Stimulated activated CD4-positive, alpha-beta T cell treated with anti-CD3 and anti-CD28 coated beads, Interleukin-4, amount 100 ng/mL, for 4 hours (primary cell): ENCODE results near the gene NPAS2.

Experiments
- DNase-seq, 2 experiments: peaks; one replicate each; pipeline ENCODE4 v3.0.0-alpha.2; 2020

The NPAS2 gene

DNA sequence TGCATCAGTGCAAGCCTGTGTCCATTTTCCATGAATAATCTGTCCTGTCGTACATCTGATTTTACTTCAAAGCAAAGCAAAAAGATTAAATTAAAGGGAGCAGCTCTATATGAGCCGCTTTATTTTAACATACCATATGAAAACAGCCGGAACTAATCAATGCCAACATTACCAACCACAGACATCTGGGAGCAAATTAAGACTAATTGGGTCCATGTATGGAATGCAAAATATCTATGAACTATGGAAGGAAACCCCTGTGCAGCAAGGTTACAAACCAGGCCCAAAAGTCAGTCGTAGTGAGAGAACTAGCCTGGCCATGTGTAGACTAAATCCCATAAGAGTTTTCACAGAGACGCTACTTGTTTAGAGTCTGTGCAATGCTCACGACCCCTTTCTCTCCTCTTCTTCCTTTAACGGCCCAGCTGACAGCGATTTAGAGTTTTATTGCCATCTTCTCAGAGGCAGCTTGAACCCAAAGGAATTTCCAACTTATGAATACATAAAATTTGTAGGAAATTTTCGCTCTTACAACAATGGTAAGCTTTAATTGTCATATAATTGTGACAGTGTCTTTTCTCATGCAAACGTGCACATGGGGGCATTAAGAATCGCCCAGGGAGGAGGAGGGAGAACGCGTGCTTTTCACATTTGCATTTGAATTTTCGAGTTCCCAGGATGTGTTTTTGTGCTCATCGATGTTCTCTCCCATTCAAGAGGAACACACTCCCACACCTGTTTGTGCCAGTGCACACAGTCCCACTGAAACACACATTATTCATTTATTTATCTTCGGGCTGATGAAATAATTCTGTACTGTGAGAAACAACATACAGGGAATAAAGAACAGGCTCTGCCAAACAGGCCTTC lies 129.2 kb downstream of the NPAS2 start:
- DNase-seq = no peak

DNA sequence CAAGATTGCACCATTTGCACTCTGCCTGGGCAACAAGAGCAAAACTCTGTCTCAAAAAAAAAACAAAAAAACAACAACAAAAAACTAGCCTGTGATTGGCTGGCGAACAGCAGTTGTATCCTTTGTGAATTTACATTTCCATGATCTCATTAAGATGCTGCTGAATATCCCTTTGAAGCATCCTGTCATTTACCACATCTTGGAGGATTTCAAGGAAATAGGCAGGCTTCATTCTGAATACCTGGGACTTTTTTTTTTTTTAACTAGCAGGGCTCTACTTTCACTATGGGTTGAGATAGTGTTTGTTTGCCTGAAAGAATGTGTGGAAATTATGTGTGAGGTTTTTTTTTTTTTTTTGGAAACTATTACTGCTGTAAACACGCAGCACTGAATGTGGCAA lies 132.6 kb downstream of the NPAS2 start:
- DNase-seq = no peak

DNA sequence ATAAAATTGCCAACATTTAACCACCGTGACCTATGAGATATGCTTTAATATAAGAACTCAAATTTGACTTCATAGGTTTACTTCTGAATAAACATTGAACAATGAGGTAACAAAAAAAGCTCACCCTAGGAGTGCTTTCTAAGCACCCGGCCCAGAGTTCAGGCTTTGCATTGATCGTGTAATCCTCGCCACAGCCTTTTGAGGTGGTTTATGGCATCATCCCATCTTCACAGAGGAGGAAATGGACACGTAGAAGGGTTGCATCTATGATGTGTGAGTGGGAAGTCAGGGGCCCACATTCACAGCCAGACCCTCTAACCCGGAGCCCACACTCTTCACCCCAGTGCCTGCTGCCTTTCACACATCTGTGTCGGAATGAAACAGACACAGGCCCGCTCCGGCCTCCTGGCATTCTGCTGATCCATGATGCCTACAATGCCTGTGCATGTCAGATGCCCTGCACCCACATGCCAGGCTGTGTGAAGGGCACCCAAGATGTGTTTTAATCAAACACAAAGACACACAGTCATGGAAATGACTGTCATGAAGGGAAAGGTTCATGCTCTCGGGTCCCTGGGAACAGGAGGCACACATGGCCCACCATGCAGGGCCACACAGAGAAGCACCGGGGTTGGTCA lies 133.6 kb downstream of the NPAS2 start:
- no peak for DNase-seq

DNA sequence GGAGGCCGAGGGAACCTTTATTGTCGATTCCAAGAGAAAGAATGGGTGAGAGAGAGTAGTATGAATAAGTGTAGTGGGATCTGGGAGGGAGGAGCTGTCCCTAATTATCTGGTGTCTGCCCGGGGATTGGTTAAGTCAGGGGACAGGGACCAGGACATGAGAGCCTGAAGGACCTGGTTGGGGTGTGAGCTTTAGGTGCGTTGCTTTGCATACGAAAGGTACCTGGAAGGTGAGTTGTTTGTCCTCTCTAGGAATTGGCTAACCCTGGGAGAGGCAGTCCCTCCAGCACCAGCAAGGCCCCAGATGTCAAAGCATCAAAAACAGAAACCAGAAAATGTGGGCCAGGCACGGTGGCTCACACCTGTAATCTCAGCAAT lies 134.1 kb downstream of the NPAS2 start:
- no peak for DNase-seq

DNA sequence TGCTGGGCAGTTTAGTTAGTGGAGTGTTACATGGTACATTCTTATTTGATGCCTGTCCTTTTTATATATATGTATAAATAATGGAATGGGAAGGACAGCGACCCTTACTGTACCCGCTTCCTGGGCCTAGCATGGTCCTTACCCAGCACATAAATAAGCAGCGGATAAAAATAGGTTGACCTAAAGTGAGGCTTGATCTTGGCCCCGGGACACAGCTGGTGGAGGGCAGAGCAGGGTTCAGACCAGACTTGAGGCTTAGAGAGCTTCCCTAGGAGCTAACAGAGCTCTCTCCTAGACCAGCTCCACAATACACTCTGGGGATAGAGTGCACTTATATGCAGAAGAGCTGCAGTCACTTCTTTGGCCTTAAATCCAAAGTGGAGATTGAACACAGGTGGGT lies 135.3 kb downstream of the NPAS2 start:
- DNase-seq = no peak

DNA sequence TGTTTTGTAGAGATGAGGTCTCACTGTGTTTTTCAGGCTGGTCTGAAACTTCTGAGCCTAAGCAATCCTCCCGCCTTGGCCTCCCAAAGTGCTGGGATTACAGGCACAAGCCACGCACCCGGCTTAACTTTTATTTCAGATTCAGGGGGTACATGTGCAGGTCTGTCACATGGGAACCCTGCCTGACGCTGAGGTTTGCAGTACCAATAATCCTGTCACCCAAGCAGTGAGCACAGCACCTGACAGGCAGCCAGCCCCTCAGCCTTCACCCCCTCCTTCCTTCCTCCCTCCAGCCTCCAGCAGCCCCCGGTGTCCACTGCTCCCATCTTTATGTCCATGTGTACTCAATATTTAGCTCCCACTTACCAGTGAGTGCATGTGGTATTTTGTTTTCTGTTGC lies 136.1 kb downstream of the NPAS2 start:
- DNase-seq = no peak

DNA sequence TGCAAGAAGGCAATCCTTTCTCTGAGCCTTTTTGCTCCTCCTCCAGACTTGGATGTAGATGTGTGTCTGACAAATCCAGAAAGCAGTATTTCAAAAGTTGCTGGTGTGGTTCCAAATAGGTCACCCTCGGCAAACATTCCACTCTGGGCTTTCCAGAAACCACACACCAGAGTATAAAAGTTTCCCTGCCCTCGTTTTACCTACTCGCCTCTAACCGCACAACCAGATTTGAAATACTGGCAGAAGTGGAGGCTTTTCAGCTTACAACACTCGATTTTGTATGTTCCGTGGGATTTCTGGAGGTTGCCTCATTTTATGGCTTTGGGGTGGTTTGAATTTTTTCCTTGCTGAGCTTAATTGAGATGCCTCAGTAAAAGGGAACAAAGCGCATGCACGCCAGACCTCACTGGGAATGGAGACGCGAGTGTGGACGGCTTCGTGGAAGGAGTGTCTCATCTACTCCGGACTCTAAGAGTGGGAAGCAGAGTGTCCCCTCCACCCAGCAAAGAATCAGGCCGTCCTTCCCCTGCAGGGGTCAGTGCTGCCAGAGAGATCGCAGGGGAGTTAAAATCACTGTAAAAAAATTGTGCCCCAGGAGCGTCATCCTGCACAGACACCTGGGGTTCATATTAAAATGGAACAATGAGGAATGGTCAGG lies 138.2 kb downstream of the NPAS2 start:
- no peak for DNase-seq

DNA sequence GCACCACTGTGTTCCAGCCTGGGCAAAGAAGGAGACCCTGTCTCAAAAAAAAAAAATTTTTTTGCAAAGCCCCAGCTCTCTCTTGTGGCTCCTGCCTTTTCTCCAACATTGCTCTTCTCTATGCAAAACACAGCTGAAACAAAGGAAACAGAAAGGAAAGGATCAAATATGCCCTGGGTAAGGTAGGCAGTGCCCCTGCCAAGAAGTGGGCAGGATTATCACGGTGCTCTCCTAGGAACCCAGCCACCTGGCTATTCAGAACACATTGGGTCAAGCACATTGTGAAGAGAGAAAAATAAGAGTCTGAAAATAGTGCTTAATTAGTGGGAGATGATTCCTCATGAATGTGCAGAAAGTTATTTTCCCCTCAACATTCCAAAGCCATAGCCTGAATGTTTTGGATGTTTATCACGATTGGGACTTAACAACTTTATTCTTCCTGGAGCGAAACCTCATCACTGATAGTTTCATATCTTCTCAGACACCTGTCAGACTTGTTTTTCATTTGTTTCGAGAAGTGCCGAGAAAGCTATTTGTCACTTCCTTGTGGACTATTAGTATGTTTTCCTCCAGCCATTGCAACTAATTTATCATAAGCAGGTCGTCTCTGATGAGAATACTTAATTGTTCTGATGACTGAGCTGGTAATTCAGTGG lies 139.4 kb downstream of the NPAS2 start:
- DNase-seq = no peak

DNA sequence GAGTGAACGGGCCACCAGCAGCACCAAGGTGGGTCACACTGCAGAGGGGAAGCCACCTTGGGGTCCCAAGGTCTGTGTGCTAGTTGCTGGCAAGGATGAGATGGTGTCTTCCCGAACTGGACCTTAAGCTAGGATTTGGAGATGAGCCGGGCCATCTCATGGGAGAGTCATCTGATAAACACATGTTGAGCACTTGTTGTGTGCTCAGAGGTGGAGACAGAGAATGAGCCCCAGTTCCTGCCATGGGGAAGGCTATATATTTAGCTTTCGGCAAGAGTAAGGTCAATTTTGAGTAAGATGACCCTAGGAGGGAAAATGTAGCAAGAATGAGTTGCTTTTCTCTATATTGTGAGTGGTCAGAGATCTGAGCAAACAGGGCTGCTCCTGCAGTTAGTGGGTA lies 140.7 kb downstream of the NPAS2 start:
- no peak for DNase-seq

DNA sequence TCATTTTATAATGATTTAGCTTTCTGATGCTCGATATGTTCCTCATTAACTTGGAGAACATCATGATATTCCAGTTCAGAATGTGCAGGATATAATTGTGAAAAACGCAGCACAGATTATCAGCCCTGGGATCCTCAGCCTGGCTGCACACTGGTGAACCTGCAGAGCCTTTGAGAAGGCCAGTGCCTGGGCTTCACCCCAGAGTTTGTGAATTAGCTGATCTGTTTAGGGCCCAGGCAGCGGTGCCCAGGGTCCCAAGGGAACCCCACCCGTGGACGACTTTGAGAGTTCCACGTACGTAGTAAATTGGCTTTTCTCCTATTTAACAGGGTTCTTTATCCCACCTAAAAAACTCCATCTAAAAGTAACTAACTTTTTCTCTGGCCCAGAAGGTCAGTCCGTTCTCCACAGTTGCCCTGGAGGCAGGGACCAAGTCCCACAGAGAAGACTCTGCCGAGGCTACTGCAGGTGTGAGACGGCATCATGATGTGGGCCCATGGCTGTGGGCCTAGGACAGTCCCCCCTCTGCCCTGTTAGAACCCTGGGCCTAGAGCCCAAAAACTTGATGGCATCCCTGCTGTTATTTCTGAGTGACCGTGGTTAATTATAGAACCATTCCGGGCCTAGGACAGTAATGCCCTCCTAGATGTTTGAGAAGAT lies 142.6 kb downstream of the NPAS2 start:
- DNase-seq = no peak

DNA sequence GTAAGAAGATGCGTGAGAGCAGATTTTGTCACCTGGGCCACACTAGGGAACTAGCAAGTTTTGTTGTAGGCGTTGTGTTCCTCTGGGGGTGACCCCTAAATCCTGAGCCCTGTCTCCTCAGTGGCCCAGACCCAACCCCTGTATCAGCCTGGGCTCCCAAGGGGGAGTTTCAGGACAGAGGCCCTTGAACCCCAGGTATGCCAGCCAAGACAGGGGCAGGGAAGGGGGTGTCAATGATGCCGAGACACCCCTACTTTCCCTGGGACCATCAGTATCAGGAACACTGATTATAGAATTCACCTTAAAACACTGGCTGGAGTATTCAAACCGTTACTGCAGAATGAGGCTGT lies 143.1 kb downstream of the NPAS2 start:
- no peak for DNase-seq

DNA sequence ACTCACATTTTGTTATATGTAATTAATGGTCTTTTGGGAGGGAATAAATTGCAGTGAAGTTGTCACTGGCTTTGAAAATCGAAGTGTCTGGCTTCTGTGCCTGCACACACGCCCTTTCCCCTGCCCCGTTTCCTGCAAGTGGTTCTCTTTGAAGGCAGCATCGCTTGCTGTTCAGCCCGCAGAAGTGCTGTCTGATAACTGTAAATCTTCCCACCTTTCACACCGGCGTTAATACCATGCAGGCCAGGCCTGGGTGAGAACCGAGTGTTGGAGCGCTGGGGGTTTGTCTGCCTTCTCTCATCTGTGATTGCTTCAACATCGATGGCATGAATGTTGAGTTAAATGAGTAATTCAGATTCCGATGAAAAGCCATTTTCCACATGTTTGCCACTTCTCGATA lies 144.3 kb downstream of the NPAS2 start:
- no peak for DNase-seq

DNA sequence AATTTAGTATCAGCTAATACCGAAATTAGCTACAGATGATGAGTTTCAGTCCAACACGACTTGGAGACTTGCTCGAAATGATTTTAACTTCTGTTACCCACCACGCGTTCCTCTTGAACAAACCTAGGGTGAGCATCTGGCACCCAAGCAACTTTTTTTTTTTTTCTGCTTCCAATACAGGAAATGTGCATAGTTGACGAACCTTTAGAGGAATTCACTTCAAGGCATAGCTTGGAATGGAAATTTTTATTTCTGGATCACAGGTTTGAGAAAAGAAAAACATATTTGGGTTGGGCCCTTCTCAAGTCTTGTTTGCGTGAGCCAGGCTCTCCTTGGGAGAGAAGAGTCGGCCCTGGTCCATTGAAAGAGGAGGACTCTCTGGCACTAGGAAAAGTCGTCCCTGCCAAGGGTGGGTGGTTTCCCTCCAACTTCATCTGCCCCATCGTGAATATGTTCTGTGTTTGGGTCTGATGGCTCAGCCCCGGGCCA lies 144.8 kb downstream of the NPAS2 start:
- DNase-seq = no peak

DNA sequence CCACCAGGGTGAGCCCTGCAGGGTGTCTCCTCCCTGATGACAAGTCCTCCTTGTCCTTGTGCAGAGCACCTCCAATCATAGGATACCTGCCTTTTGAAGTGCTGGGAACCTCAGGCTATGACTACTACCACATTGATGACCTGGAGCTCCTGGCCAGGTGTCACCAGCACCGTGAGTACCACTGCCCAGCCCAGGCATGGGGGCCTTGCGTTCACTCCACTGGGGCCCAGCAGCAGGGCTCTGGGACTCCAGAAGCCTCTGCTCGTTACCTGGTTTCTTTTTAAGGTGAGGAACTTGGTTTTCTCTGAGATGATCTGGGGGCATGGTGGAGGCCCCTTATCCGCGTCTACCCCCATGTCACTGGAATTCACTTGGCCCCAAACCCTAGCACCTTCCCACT lies 145.7 kb downstream of the NPAS2 start:
- no peak for DNase-seq

DNA sequence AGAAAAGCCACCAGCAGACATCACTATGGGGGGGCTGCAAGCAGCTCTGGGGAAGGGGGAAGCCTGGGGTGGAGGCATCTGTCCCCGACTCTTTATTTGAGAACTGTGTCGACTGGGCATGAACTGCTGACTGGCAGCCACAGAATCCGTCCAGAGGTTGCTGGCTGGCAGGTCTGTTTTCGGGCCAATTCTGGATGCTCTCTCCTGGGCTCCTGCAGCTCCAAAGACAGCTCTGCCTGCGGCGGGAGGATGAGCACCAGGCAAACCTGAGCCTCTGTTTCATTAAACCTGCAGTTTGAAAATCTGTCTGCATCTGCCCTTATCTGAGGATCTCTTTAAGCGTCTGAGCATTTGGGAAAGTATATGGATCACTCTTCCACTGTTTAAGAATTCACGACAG lies 147.8 kb downstream of the NPAS2 start:
- DNase-seq = no peak

DNA sequence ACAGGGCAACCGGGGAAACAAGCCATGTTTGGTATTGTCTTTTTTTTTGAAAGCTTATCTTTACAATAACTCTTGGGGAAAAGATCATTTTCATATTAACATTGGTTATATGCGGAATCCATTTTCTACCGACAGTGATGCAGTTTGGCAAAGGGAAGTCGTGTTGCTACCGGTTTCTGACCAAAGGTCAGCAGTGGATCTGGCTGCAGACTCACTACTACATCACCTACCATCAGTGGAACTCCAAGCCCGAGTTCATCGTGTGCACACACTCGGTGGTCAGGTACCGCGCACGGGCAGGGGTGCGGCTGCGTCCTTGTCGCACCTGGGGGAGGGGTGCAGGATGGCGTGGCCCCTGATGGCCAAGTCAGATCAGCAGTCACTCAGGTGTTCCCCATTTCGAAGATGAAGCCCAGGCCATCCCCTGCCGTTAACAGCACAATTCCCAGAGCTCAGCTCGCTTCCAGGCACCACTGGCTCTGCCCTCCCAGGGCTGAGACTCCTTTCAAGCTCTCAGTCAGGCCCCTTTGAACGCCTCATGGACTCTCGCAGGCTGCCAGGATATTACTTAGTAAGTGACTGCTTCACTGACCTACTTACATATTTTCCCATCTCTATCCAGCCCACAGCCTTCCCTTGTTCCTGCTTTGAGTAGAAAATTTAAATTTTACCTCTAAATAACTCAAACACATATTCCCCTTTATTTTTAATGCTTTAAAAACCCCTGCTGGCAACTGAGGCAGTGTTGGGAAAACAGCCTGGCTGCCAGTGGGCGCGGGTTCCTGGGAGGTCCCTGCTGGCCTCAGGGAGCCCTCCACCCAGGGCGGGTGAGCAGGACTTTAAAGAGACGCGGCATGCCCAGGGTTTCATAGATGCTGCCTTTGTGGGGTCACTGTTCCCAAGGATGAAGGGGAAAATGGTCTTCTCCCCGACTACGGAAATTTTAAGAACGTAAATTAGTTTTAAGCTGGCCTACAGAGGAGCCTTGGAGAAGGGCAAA lies 148.5 kb downstream of the NPAS2 start:
- no peak for DNase-seq

DNA sequence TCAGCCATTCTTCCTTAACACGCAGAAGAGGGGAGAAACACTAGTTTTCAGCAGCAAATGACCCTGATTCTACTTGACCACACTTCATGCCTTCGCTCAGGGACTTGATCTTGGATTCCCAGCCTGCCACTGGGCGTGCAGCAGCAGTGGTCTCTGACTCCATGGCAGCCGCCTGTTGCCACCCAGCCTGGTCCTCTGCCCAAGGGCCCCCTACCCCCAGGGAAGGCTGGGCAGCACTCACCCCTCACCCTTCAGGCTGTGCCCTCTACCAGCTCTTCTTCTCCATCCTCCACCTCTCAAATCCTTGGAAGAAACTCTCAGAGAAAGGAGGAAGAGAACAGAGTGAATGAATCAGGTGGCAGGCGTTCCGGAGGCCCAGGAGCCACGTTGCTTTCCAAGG lies 150.1 kb downstream of the NPAS2 start:
- no peak for DNase-seq

DNA sequence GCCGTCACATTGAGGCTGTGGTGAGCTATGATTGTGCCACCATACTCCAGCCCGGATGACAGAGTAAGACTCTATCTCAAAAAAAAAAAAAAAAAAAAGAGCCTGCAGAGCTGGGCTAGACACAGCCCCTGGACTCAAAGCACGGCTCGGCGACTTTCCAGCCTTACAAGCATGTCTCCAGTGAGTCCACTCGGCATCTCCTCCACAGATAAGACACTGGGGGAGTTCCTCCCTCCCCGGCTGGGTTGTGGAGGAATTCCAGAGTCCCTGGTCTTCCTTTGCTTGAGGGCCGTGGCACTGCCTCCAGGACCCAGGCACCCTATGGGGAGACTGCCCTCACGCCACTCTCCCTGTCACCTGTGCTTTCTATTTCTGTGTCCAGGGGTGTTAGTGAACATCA lies 151.3 kb downstream of the NPAS2 start:
- DNase-seq = no peak

DNA sequence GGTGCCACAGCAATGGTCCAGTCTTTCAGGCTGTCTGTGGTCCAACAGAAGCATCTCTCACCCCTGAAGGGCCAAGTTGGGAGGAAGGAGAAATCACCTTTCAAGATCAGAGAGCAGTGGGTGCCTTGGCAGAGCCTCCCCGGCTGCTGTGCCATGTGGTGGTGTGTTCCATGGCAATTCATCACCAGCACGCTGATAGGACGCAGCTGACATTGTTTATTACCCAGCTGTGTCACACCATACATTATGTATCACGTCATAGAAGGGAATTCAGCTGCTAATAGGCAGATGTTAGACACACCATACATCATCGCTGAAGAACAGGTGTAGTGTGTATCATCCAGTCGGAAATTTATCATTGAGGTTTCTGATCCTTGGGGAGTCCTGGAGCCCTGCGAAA lies 152.5 kb downstream of the NPAS2 start:
- no peak for DNase-seq

DNA sequence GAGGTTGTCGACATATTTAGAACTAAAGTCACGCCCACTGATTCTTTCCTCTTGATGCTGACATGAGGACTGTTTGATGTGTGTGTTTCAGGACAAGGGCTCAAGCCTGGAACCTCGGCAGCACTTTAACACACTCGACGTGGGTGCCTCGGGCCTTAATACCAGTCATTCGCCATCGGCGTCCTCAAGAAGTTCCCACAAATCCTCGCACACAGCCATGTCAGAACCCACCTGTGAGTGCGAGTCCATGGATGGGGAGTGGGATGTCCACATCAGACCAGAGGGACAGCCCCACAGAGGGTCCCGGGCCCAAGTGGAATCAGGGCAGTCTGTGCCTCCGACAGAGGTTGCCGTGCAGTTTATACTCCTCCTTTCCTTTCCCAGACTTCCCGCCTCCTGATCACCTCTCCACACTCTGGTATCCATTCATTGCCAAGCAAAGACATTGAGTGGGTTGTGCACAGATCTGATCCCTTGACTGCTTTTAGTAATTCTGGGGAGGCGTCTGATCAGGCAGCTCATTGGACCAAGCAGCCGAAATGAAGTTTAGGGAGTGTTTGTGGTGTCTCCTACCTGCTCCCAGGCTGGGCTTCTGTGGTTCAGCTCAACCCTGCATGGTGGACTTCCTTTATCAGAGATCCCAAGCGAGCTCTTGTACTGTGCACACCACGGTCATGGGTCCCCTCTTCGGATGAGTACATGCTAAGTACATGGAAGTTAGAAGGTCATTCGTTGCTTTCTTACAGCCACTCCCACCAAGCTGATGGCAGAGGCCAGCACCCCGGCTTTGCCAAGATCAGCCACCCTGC lies 155.0 kb downstream of the NPAS2 start:
- no peak for DNase-seq

DNA sequence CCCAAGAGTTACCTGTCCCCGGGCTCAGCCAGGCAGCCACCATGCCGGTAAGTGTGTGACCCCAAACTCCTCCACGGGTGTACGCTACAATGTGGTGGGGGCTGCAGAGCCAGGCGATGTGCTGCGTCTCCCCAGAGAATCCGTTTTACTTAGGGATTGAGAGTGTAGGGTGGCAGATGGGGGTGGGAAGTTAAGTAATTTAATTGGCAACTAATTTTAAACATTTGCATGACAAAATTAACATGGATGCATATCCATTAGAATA lies 155.5 kb downstream of the NPAS2 start:
- no peak for DNase-seq
